AG09309 (cell line): ENCODE results near the gene ANKRD31.
A peak's percentile ranks its signal among the peaks of the same experiment; 100 is the strongest.

Source experiments
- DNase-seq: peaks from one replicate; pipeline ENCODE4 v3.0.0-alpha.2; 2010; ENCODE audit warnings: low read depth
- H3K4me3 ChIP-seq: 2 replicates; pipeline ENCODE4 v1.5.1; 2011; ENCODE audit warnings: mild to moderate bottlenecking, low read depth, low read length, moderate library complexity; ENCODE audit not compliant: control insufficient read depth
- CTCF ChIP-seq: IDR thresholded peaks from 2 replicates; pipeline ENCODE4 v1.5.1; 2011; ENCODE audit warnings: mild to moderate bottlenecking, low read depth, low read length, inconsistent platforms; ENCODE audit not compliant: insufficient read depth, control insufficient read depth; ENCODE audit errors: missing control alignments

ANKRD31 gene

GRCh38 chr5:75236322-75237316, at the start of gene ANKRD31:
Gene ANKRD31 (minus strand): TSS chr5:75236878. CDS start chr5:75236686, 192 bp downstream.
- DNase-seq, result peak; percentile 14
- TF ChIP-seq CTCF, result peak; percentile 45
- H3K4me3 ChIP-seq, result peak within 1 kb of the TSS; percentile 77

GRCh38 chr5:75286211-75286773, 49.6 kb upstream of the ANKRD31 start:
- TF ChIP-seq CTCF, result no peak
- no peak overlapping the region for H3K4me3 ChIP-seq
- DNase-seq, result no peak

DNA sequence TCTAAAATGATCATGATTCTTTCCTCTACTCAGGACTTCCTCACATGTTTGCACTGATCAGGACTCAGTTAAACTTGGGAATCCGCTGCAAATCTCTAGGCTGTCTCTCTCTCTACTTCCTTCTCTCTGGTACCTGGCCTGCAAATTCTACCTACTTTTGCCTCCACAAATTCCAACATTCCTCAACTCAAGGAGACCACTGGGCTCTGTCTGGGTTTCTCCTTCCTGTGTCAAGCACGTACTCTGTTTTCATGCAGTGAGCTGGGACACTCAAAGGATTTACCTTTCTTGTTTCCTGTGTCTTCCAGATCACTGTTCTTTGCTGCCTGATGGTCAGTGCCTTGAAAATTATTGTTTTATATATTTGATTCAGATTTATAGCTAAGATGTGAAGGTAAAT, 45.9 kb upstream of the ANKRD31 start:
- no peak overlapping the region for H3K4me3 ChIP-seq
- TF ChIP-seq CTCF, result no peak
- DNase-seq, result no peak

DNA sequence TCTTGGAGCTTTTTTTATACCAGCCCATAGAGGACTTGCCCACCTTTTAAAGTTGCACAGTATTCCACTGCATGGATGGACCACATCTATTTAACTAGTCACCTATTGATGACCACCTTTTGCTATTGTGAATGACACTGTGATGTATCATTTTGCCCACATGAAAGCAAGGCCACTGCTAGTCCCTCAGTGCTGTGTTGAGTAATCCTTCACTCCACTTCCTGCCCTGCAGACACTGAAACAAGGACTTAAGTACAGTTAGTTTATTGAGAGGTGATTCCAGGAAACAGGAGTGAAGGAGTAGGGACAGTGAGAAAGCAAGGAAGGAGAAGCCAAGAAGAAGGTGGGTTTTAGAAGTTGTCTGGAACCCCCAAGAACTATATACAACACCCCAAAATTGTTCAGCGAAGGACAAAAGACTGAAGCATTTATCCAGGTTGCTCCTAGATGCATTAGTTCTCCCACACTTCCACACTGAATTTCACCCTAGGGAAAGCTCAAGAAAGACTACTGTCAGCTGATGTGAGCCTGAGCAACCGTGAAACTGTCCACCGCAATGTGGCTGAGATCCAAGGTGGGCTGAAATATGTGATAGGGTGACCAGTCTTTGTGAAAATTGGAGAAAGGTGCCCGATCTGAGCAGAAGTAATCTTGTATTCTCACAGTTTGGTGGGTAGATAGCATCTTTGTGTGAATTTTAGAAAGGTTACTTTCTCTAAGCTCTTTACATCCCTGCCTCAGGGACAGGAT, 45.2 kb upstream of the ANKRD31 start:
- no peak overlapping the region for H3K4me3 ChIP-seq
- no peak for DNase-seq
- TF ChIP-seq CTCF, result no peak

DNA sequence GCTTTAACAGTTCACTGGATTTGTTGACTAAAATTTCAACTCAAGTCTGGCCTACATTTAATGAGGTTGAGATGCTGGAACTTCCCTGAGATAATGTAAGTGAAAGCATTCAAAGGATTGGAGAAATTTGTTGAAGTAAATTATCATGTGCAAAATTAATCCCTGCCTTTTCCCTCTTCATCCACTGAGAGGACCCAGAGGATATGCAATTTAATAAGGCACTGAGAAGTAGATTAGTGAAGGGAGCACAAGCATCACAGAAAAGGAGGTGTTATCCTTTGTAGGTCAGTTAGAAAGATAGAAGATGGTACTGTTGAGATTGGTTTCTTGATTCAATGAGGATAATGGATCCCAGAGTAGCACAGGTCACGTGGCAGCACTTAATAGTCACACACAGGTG, 42.6 kb upstream of the ANKRD31 start:
- no peak for TF ChIP-seq CTCF
- no peak overlapping the region for H3K4me3 ChIP-seq
- no peak for DNase-seq

DNA sequence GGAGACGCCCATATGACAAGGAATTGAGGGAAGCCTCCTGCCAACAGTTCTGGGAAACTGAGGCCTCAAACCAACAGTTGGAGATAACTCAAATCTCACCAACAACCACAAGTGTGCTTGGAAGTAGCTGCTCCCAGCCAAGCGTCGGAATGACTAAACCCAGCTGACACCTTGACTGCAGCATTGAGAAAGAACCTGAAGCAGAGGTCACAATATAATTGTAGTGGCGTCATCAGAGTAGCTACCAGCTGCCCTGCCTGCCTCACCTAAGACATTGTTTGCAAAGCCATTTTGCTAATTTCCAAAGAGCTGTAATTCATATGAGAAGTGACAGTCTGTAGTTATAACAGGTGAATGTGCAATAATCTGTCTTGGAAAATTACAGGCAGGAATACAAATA, 40.8 kb upstream of the ANKRD31 start:
- DNase-seq, result no peak
- no peak overlapping the region for H3K4me3 ChIP-seq

More for the DNA sequence above, 40.8 kb upstream of the ANKRD31 start:
- no peak for TF ChIP-seq CTCF
